ENCODE measurements around the gene RASGEF1B.
"Not testable (repeated sequence)": the region's sequence is repeated elsewhere in the genome, so short reads cannot be mapped to it uniquely, and the experiment has no call there.

Gene RASGEF1B

GRCh38 chr4:81410680-81411079, 61.0 kb downstream of the RASGEF1B start:
- no peak overlapping the region for H3K27ac ChIP-seq
- H3K9me3 ChIP-seq, result peaks cover 0 to 3% (median 0%) of the 10 kb centered on the region in 3 donors
- TF ChIP-seq CTCF (IDR thresholded peaks at IDR 0.05), result no peak
- no peaks in the 10 kb centered on the region for H3K27me3 ChIP-seq
- no peaks in the 10 kb centered on the region for H3K4me1 ChIP-seq
- no peak for DNase-seq
- intact Hi-C loops (cut with DNase I; ENCODE audit: low total_unique reads), result no loop called here
- no peaks in the 10 kb centered on the region for H3K36me3 ChIP-seq
- no peak overlapping the region for H3K4me3 ChIP-seq

GRCh38 chr4:81409836-81410235, 61.9 kb downstream of the RASGEF1B start:
- Histone ChIP-seq H3K9me3 (peaks cover 0 to 3% (median 0%) of the 10 kb centered on the region in 3 donors), H3K4me3 (no peak overlapping the region), H3K27ac (no peak overlapping the region), H3K36me3 (no peaks in the 10 kb centered on the region), H3K27me3 (no peaks in the 10 kb centered on the region), H3K4me1 (peaks cover 0 to 3% (median 0%) of the 10 kb centered on the region in 4 donors)
- DNase-seq, result no peak
- TF ChIP-seq CTCF (IDR thresholded peaks at IDR 0.05), result no peak
- intact Hi-C loops (cut with DNase I; ENCODE audit: low total_unique reads), result loop anchor here (10.0 kb wide), 1 partner anchor 865 kb away; no protein-coding TSS in a partner anchor

- Histone ChIP-seq H3K4me1 (peaks cover 0 to 3% (median 0%) of the 10 kb centered on the region in 4 donors), H3K36me3 (no peaks in the 10 kb centered on the region), H3K27ac (no peak overlapping the region), H3K4me3 (no peak overlapping the region), H3K27me3 (no peaks in the 10 kb centered on the region), H3K9me3 (no peaks in the 10 kb centered on the region)
- intact Hi-C loops (cut with DNase I; ENCODE audit: low total_unique reads), result loop anchor here (10.0 kb wide), 1 partner anchor 866 kb away; no protein-coding TSS in a partner anchor
- DNase-seq, result no peak
- no peak for TF ChIP-seq CTCF (IDR thresholded peaks at IDR 0.05)
Measured at GRCh38 chr4:81408341-81408740, 63.4 kb downstream of the RASGEF1B start.

GRCh38 chr4:81407726-81408125, 64.0 kb downstream of the RASGEF1B start:
- intact Hi-C loops (cut with DNase I; ENCODE audit: low total_unique reads), result loop anchor here (10.0 kb wide), 1 partner anchor 867 kb away; no protein-coding TSS in a partner anchor
- no peaks in the 10 kb centered on the region for H3K27me3 ChIP-seq
- no peak for DNase-seq
- H3K4me3 ChIP-seq, result no peak overlapping the region
- H3K4me1 ChIP-seq, result peaks cover 0 to 3% (median 0%) of the 10 kb centered on the region in 4 donors
- H3K36me3 ChIP-seq, result no peaks in the 10 kb centered on the region
- TF ChIP-seq CTCF (IDR thresholded peaks at IDR 0.05), result no peak
- no peaks in the 10 kb centered on the region for H3K9me3 ChIP-seq
- H3K27ac ChIP-seq, result no peak overlapping the region

GRCh38 chr4:81406481-81406880, 65.2 kb downstream of the RASGEF1B start:
- intact Hi-C loops (cut with DNase I; ENCODE audit: low total_unique reads), result loop anchor here (10.0 kb wide), 1 partner anchor 868 kb away; no protein-coding TSS in a partner anchor
- H3K27ac ChIP-seq, H3K27me3 ChIP-seq, H3K4me3 ChIP-seq, H3K4me1 ChIP-seq, H3K9me3 ChIP-seq, DNase-seq, H3K36me3 ChIP-seq: not testable (repeated sequence)

GRCh38 chr4:81405900-81406401, 65.8 kb downstream of the RASGEF1B start:
- intact Hi-C loops (cut with DNase I; ENCODE audit: low total_unique reads), result loop anchor here (10.0 kb wide), 1 partner anchor 869 kb away; no protein-coding TSS in a partner anchor
- H3K9me3 ChIP-seq, result no peaks in the 10 kb centered on the region

More at GRCh38 chr4:81405900-81406401, 65.8 kb downstream of the RASGEF1B start:
- H3K27ac ChIP-seq, result no peak overlapping the region
- peaks cover 0 to 3% (median 0%) of the 10 kb centered on the region in 4 donors for H3K4me1 ChIP-seq
- DNase-seq, result no peak
- no peaks in the 10 kb centered on the region for H3K36me3 ChIP-seq
- no peaks in the 10 kb centered on the region for H3K27me3 ChIP-seq
- peak; percentile 68 to 78 for TF ChIP-seq CTCF (IDR thresholded peaks at IDR 0.05)
- no peak overlapping the region for H3K4me3 ChIP-seq
